K562 (cell line): ENCODE measurements around the gene PRSS56. TPM values are rescaled to one million over a fixed set of nuclear protein-coding genes. Genes with fewer than 3 reads are reported as not detected.

ENCODE experiments used
- EGR1 ChIP-seq: fragments of 450-650 bp; conservative IDR thresholded peaks from 2 replicates; pipeline ENCODE4 v1.6.1; 2017; ENCODE audit warnings: mild to moderate bottlenecking
- MYC ChIP-seq, 2 experiments: fragments of 250-450 bp in 1 of 2; sonication (Bioruptor Pico) in 1 of 2; IDR thresholded peaks; 2 replicates each; pipeline versions ENCODE4 v1.5.1 to v1.6.1; 2012 to 2021; ENCODE audit warnings: low read depth in 2 of 2, borderline replicate concordance in 1 of 2, improper control_type of control experiment in 1 of 2, low read length in 1 of 2, mild to moderate bottlenecking in 1 of 2, moderate library complexity in 1 of 2
- NCOA2 ChIP-seq, 2 experiments: fragments of 450-650 bp; IDR thresholded peaks; 2 replicates each; pipeline ENCODE4 v1.6.1; 2018; ENCODE audit warnings: mild to moderate bottlenecking in 2 of 2, moderate library complexity in 1 of 2; ENCODE audit not compliant: partially characterized antibody in 2 of 2
- NFIC ChIP-seq: fragments of 450-650 bp; IDR thresholded peaks from 2 replicates; pipeline ENCODE4 v1.6.1; 2017; ENCODE audit warnings: mild to moderate bottlenecking, inconsistent platforms
- polyA plus RNA-seq, 8 experiments: library from polyadenylated mRNA; depleted of rRNA in 4 of 8; stranded (reverse) in 5 of 8; unstranded in 3 of 8; fragments of >200 nt; fragmentation: Nextera tagmentation in 2 of 8; fragmentation: Illumina TruSeq in 1 of 8; extraction: Ambion mirVana in 2 of 8; extraction: Trizol in 1 of 8; gene quantifications; 2 replicates each; pipeline versions ENCODE4 v1.2.1 to v1.2.3, GENCODE V29; 2011 to 2014; ENCODE audit warnings: inconsistent platforms in 1 of 8, missing spikeins in 1 of 8
- total RNA-seq, 7 experiments: library from RNA; depleted of rRNA in 6 of 7; stranded (reverse); fragments of >200 nt in 6 of 7; fragmentation: Illumina TruSeq in 2 of 7; extraction: Trizol in 2 of 7; gene quantifications; 2 replicates each; pipeline versions ENCODE4 v1.2.1 to v1.2.3, GENCODE V29; 2011 to 2021; ENCODE audit warnings: low replicate concordance in 1 of 7
- TF ChIP-seq, protein P1 (sequence below), 2 experiments: fragments of 450-650 bp in 1 of 2; sonication (generic) in 1 of 2; formaldehyde crosslinking in 1 of 2; IDR thresholded peaks in 1 of 2; conservative IDR thresholded peaks in 1 of 2; 2 replicates each; pipeline versions ENCODE4 v1.6.1 to v1.8.1; 2016 to 2023; ENCODE audit warnings: mild to moderate bottlenecking in 2 of 2, moderate library complexity in 2 of 2, inconsistent platforms in 1 of 2, missing genetic modification reagents in 1 of 2
- TF ChIP-seq, protein P2 (sequence below): fragments of 450-650 bp; formaldehyde crosslinking; IDR thresholded peaks from 2 replicates; pipeline ENCODE4 v1.4.0; 2022; ENCODE audit warnings: missing genetic modification characterization

Gene PRSS56
- total and polyA plus RNA-seq, 9 of the 15 experiments (the other 6 are each of a cell fraction or from before 2014, with no cell fraction given) = not detected

DNA sequence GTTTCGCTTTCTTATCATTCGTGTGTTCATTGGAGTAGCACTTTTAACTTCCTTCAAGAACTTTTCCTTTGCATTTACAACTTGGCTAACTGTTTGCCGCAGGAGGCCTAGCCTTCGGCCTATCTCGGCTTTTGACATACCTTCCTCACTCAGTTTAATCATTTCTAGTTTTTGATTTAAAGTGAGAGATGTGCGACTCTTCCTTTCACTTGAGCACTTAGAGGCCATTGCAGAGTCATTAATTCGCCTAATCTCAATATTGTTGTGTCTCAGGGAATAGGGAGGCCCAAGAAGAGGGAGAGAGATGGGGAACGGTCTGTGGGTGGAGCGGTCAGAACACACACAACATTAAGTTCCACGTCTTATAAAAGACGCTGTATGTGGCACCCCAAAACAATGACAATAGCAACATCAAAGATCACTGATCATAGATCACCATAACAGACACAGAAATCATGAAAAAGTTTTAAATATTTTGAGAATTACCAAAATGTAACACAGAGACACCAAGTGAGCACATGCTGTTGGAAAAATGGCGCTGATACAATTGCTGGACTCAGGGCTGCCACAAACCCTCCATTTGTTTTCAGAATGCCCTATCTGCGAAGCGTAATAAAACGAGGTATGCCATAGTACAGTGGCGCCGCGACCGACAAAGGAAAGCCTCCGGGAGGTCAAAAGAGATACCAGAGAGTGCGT lies 29.6 kb downstream of the PRSS56 start (continued):
- TF ChIP-seq, protein P1, sequence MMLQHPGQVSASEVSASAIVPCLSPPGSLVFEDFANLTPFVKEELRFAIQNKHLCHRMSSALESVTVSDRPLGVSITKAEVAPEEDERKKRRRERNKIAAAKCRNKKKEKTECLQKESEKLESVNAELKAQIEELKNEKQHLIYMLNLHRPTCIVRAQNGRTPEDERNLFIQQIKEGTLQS (IDR thresholded peaks at IDR 0.05) = no peak
- TF ChIP-seq, protein P1 (CRISPR knock-in tag; conservative IDR thresholded peaks at IDR 0.05) = 0 out of 2 replicates have a peak, but pooled peaks have one; percentile 18
- TF ChIP-seq EGR1 (no peak), MYC (IDR thresholded peaks at IDR 0.05; ENCODE audit: low read depth, low read length) (no peak), MYC (CRISPR knock-in tag; IDR thresholded peaks at IDR 0.05; ENCODE audit: borderline replicate concordance, low read depth) (peak; percentile 38; the same call in 1 of the 2 replicates), NFIC (no peak), NCOA2 (IDR thresholded peaks at IDR 0.05; ENCODE audit: partially characterized antibody in 2 of 2) (no peak)
- TF ChIP-seq, protein P2, sequence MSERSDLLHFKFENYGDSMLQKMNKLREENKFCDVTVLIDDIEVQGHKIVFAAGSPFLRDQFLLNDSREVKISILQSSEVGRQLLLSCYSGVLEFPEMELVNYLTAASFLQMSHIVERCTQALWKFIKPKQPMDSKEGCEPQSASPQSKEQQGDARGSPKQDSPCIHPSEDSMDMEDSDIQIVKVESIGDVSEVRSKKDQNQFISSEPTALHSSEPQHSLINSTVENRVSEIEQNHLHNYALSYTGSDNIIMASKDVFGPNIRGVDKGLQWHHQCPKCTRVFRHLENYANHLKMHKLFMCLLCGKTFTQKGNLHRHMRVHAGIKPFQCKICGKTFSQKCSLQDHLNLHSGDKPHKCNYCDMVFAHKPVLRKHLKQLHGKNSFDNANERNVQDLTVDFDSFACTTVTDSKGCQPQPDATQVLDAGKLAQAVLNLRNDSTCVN (CRISPR knock-in tag) = no peak
